ENCODE results near the gene INPP5D.
A peak's percentile ranks its signal among the peaks of the same experiment; 100 is the strongest.

The INPP5D gene

DNA sequence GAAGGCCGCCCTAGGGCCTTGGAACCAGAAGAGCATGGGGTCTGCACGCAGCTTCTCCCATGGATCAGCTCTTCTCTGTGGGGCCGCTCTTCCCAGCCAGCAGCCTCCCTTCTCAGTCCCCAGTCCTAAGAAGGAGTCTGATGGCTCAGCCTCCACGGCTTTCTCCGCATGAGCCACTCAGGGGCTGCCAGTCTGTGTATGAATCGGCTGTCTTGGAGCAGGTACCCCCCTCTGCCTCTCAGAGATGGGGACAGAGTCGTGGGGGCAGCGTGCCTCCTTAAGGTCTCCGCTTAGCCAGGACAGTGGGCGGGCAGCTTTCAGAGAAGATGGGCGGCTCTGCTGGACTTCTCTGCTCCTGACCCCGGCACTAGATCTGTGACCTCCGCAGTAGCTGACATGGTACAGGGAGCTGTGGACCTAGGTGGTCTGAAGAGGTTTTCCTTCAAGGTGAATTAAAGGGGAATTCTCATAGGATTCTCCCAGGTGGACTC lies 21.6 kb downstream of the INPP5D start:
- no peak for TF ChIP-seq GATA1 (IDR thresholded peaks at IDR 0.05; ENCODE audit: low read depth, low read length)
- TF ChIP-seq POLR2A (IDR thresholded peaks at IDR 0.05; ENCODE audit: low read length): no peak

DNA sequence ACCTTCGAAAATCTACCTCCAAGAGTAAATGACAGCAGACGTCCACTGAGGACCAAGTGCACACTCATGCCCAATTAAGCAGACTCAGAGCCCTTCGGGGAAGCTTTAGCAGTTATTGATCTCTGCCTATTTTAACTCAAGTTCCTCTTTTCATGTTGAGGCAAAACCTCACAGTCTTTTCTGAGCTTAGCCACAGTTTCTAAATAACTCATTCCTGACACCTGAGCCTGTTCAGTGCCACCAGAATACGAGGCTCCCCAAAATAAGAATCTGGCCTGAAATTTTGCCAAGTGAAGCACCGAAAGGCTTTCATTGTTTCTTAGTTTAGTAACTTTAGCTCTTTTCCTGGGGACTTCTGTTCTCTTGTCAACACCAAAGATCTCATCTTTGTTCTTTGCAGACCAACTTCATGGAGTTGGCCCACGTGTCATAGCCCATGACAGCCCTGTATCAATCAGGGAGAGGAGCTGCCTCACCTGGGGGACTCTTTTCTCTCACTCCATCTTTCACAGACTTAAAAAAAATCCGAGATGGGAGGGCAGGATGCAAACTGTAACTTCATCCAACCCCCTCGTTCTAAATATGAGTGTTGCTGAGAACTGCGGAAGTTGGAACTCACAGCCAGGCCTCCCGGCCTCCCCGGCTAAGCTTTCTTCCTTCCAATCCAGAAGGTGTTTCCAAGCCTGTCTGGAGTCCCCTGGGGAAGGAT lies 22.2 kb downstream of the INPP5D start:
- no peak for DNase-seq

More for the DNA sequence above, 21.6 kb downstream of the INPP5D start:
- DNase-seq: no peak

DNA sequence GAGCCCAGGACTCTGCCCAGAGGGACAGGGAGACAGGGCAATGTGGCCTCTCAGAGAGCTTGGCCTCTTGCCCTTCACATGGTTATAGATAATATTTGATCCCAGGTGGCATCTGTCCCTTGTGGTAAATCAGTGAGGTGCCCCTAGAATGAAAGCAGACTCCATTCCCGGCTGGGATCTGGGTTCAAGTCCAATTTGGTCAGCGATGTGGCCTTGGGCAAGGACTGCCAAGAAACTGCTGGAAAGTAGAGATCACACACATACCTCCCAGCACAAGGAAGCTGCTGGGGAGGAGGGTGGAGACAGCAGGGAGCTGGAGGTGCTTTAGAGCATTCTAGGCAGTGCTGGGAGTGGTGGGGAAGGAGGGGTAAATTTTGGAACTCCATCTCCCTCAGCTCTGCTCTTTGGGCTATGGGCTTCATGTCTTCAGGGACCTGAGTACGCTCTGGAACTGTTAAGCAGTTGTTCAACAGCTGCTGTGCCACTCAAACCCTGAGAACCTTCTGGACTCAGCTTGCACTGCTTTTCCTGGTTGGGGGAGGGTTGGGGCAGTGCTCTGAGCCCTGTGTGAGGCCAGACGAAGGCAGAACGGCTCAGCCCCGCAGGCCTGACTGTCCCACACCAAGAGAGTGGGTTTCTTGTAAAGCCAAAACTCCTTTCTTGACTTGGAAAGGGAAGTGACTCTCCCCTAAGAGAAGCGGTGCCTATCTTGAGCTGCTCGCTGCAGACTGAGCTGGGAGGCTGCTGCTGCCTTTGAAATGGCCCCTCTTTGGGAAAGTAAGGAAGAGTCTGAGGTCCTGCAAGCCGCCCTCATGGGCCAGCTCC lies 23.0 kb downstream of the INPP5D start:
- TF ChIP-seq POLR2A (IDR thresholded peaks at IDR 0.05; ENCODE audit: low read length) (no peak), GATA1 (IDR thresholded peaks at IDR 0.05; ENCODE audit: low read depth, low read length) (no peak)

More for the DNA sequence above, 22.2 kb downstream of the INPP5D start:
- TF ChIP-seq GATA1 (IDR thresholded peaks at IDR 0.05; ENCODE audit: low read depth, low read length) (no peak), POLR2A (IDR thresholded peaks at IDR 0.05; ENCODE audit: low read length) (no peak)

DNA sequence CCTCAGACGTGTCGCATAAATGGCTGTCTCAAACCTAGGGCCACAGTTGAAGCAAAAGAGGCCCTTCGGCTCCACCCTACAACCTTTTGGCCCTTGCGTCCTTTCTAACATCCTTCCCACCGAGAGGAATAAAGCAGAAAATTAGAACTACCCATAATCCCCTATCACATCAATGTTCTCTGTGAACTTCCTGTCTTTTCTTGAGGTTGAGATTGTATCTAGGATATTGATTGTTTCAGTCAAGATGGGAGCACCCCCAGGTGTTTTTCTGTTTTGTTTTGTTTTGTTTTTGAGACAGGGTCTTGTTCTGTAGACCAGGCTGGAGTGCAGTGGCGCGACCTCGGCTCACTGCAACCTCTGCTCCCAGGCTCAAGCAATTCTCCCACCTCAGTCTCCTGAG lies 23.6 kb downstream of the INPP5D start:
- TF ChIP-seq GATA1 (IDR thresholded peaks at IDR 0.05; ENCODE audit: low read depth, low read length) (no peak), POLR2A (IDR thresholded peaks at IDR 0.05; ENCODE audit: low read length) (no peak)

More for the DNA sequence above, 23.0 kb downstream of the INPP5D start:
- peak; percentile 33 to 36 for DNase-seq

DNA sequence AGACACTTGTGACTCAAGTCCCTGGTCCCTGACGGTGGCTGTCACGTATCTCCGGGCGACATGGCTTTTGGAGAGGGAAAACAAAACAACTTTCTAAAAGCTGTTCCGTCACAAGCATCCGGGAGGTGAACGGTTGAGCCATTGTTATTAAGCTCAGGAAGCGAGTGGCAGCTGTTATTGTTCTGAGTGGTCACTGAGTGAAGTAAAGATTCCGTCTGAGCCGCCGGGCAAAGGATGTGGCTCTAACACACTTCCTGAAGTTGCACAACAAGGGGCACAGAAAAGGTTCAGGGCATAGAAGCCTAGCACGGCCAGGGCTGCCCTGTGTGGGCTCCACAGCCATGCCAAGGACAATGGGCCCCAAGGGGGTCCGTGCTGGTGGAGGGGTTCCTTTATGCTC lies 24.3 kb downstream of the INPP5D start:
- TF ChIP-seq POLR2A (IDR thresholded peaks at IDR 0.05; ENCODE audit: low read length): no peak
- no peak for DNase-seq

More for the DNA sequence above, 23.6 kb downstream of the INPP5D start:
- no peak for DNase-seq

DNA sequence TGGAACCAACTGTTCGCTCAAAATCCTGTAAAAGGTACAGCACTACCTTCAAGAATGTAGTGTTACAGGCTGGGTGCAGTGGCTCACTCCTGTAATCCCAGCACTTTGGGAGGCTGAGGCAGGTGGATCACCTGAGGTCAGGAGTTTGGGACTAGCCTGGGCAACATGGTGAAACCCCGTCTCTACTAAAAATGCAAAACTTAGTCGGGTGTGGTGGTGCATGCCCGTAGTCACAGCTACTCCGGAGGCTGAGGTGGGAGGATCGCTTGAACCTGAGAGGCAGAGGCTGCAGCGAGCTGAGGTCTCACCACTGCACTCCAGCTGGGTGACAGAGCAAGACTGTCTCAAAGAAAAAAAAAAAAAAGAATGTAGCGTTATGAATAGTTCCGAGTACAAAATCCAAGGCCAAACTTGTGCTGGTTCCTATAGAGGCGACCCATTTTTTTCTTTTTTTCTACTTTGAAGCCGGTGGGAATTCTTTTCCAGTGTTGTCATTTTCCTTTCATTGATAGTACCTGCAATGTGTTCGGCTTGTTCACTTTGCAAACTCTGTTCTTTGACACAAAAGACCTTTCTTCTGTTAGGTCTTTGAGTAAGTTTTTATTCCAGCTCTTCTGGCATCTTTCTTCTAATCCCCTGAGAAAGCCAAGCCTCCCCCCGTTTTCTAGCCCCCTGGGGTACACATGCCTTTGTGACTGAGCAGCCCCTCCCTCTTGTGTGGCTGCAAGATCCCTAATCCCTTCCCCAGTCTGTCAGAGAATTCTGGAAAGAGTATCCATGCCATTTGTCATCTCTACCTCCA lies 25.1 kb downstream of the INPP5D start:
- TF ChIP-seq GATA1 (IDR thresholded peaks at IDR 0.05; ENCODE audit: low read depth, low read length): no peak
- TF ChIP-seq POLR2A (IDR thresholded peaks at IDR 0.05; ENCODE audit: low read length): no peak
- DNase-seq: no peak

DNA sequence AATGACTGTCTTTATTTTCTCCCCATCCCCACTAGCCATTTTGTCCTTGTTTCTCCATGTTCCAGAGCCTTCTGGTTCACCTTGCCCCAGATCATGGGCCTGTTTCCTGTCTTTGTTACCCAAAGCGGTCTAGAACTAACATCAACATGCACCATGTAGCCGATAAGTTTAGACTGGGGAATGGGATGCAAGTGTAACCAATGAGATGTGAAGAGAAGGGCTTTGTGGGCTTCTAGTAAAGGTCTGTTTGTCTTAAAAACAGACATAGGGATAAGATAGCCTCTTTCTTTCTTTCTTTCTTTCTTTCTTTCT lies 25.7 kb downstream of the INPP5D start:
- no peak for DNase-seq
- TF ChIP-seq GATA1 (IDR thresholded peaks at IDR 0.05; ENCODE audit: low read depth, low read length) (no peak), POLR2A (IDR thresholded peaks at IDR 0.05; ENCODE audit: low read length) (no peak)

DNA sequence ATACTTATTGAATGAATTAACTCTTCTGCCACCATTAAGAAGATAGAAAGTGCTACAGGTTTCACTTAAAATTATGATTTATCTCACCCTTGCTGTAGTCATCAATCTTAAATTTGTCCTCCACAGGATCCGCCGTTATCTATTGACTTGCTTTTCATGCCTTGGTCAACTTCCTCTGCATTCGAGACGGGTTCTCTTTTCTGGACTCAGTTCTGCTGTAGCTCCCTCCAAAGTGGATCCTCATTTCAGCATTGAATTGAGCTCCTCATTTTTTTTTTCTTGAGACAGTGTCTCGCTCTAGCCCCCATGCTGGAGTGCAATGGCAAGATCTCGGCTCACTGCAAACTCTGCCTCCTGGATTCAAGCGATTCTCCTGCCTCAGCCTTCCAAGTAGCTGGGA lies 27.6 kb downstream of the INPP5D start:
- TF ChIP-seq GATA1 (IDR thresholded peaks at IDR 0.05; ENCODE audit: low read depth, low read length) (no peak), POLR2A (IDR thresholded peaks at IDR 0.05; ENCODE audit: low read length) (no peak)
- DNase-seq: no peak

DNA sequence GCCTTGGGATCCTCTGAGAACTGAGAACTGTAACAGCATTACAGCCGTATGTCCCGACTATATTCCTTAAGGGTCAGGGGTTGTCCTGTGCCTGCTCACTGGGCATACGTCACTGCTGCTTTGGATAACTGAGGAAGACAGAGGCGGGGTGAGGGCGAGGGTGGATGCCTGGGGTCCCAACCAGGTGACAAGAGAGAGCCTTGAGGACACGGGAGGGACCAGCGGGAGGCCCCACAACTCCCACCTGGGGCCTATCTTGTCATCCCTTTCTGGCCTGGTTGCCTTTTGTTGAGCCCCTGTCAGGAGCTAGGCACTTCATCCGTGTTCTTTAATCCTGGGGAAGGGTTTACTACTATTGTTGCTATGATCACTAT lies 28.8 kb downstream of the INPP5D start:
- TF ChIP-seq POLR2A (IDR thresholded peaks at IDR 0.05; ENCODE audit: low read length): no peak
- TF ChIP-seq GATA1 (IDR thresholded peaks at IDR 0.05; ENCODE audit: low read depth, low read length): no peak
- no peak for DNase-seq

DNA sequence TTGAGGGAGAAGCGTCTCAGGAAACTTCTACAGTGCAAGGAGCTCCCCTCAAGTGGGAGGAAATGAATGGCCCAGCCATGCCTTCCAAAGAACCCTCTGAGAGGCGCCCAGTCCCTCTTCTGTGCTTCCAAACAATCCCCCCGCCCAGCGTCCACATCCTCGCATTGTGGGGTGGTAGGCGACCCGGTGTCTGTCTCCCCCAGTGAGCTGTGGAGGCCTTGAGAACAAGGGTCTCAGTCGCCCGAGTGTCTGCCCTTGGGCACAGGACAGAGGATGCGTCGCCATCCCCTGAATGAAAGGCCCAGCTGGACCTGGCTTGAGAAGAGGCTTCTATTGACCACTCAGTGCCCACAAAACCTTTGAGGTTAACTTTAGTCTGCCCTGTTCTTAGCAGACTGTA lies 29.7 kb downstream of the INPP5D start:
- TF ChIP-seq GATA1 (IDR thresholded peaks at IDR 0.05; ENCODE audit: low read depth, low read length) (no peak), POLR2A (IDR thresholded peaks at IDR 0.05; ENCODE audit: low read length) (no peak)
- DNase-seq: no peak

DNA sequence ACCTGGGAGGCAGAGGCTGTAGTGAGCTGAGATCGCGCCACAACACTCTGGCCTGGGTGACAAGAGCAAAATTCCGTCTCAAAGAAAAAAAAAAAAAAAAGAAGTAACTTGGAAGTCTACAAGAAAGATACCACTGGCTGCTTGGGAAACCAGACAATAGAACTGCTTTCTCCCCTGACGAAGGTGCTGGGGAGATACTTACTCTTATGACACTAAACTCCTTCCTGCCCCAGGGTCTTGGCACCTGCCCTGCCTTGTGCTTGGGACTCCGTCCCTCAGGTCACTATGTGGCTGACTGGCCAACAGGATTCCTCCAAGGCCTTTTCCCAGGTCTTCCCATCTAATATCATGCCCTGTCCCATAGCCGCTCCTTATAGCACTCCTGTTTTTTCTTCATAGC lies 30.7 kb downstream of the INPP5D start:
- no peak for DNase-seq
- TF ChIP-seq GATA1 (IDR thresholded peaks at IDR 0.05; ENCODE audit: low read depth, low read length): no peak
- no peak for TF ChIP-seq POLR2A (IDR thresholded peaks at IDR 0.05; ENCODE audit: low read length)

DNA sequence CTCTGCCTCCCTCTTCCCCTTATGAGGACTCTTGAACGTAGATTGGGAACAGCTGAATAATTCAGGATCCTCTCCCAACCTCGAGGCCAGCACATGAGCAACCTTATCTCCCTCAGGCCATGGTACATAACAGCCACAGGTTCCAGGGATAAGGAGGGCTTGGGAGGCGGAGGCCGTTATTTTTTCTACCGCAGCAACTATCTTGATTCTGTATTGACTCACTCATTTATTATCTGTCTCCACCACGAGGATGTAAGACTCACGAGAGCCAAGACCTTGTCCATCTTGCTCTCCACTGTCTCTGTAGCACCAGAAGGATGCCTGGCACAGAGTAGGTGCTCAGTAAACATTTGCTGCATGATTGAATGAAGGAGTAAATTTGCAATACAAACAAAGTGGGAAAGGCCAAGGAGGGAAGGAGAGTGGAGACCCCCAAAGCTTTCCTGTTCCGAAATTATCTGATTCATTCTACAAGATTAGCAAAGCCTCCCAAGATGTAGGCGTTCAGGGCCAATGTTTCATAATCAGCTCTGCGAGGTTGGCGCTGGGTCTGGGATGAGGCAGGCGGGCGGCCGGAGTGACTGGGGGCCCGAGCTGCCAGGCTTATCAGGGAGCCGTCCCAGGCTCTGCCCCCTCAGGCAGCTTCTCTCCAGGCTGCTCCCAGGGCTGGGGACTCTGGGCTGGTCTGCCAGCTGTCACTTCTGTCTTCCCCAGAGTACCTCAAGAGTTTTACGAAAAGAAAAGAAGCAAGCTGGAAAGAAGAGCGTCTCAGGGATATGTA lies 31.6 kb downstream of the INPP5D start:
- peak; percentile 75 for TF ChIP-seq POLR2A (IDR thresholded peaks at IDR 0.05; ENCODE audit: low read length)
- TF ChIP-seq GATA1 (IDR thresholded peaks at IDR 0.05; ENCODE audit: low read depth, low read length): peak; percentile 93

DNA sequence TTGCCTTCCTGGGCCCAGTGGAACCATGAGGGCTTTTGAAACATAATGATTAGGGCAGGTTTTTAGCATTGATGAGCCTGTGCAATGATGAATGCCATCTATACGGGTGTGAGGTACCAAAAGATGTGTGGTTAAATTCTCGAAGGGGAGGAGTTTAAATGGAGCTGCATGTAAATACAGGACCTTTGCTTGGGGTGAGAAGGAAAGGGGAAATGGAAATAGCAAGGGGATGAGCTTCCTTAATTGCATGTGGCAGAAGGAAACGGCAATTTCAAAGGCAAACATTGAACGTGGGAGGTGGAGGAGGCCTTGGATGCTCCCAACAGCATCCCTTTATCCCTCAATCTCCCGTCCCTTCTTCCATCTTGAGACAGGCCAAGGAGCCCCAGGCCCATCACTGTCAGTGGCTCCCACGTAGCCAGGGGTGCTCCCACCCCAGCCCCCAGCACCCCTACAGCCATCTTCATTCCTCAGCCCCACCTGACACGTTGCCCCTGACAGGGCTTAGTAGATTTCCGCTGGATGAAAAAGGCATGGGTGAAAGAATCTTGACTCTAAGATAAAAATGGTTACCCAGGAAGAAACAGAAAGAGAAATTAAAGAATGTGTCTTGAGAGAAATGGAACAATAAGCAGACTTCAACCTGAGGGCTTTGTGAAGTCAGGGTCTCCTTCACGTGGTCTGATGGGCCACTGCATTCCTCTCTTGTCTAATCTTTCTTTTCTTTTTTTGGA lies 32.5 kb downstream of the INPP5D start:
- no peak for TF ChIP-seq POLR2A (IDR thresholded peaks at IDR 0.05; ENCODE audit: low read length)
- TF ChIP-seq GATA1 (IDR thresholded peaks at IDR 0.05; ENCODE audit: low read depth, low read length): no peak
- DNase-seq: peak; percentile 63 to 72

More for the DNA sequence above, 31.6 kb downstream of the INPP5D start:
- DNase-seq: peak; percentile 95 to 99

Measured in erythroblast (primary cell).